Measurements from ENCODE around the gene ARHGEF37.

Gene ARHGEF37

GRCh38 chr5:149674686-149675085 lies 93.4 kb downstream of the ARHGEF37 start:
- TF ChIP-seq POLR2A (IDR thresholded peaks at IDR 0.05; ENCODE audit: low read depth, low read length) (no peak), TAF1 (IDR thresholded peaks at IDR 0.05; ENCODE audit: borderline replicate concordance, low read depth, low read length) (no peak), POLR2AphosphoS5 (IDR thresholded peaks at IDR 0.05; ENCODE audit: low read depth, low read length) (no peak)
- FAIRE-seq (peak; percentile 21), DNase-seq (ENCODE audit: insufficient read length) (no peak)

DNA sequence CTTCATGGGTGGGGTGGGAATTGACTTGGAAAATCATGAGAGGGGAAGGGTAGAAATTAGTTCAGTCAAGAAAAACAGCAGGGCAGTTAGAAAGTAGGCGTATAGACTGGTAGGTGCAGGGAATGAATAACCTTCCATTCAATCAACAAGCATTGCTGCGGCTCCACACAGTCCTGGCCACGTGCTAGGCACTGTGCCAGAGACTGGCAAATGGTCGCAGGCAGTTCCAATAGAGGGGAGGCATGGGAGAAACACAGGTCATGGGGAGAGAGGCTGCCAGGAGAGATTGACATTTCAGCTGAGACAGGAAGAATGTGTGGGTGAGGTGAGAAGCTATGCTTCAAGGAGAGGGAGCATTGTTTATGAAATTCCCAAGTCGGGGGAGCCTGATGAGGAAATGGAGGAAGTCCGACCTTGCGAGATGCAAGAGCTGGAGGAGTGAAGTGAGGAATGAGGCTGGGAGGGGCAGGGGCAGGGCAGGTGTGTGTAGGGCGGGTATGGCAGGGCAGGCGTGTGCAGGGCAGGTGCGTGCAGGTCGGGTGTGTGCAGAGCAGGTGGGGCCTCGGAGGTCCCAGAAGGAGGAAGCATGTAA lies 94.4 kb downstream of the ARHGEF37 start:
- no peak for TF ChIP-seq POLR2AphosphoS5 (IDR thresholded peaks at IDR 0.05; ENCODE audit: low read depth, low read length)
- TF ChIP-seq TAF1 (IDR thresholded peaks at IDR 0.05; ENCODE audit: borderline replicate concordance, low read depth, low read length) = no peak
- no peak for TF ChIP-seq POLR2A (IDR thresholded peaks at IDR 0.05; ENCODE audit: low read depth, low read length)
- DNase-seq (ENCODE audit: insufficient read length) (no peak), FAIRE-seq (no peak)

- FAIRE-seq (no peak), DNase-seq (ENCODE audit: insufficient read length) (no peak)
- TF ChIP-seq POLR2A (IDR thresholded peaks at IDR 0.05; ENCODE audit: low read depth, low read length) = no peak
Measured at GRCh38 chr5:149677731-149678130, 96.4 kb downstream of the ARHGEF37 start.

DNA sequence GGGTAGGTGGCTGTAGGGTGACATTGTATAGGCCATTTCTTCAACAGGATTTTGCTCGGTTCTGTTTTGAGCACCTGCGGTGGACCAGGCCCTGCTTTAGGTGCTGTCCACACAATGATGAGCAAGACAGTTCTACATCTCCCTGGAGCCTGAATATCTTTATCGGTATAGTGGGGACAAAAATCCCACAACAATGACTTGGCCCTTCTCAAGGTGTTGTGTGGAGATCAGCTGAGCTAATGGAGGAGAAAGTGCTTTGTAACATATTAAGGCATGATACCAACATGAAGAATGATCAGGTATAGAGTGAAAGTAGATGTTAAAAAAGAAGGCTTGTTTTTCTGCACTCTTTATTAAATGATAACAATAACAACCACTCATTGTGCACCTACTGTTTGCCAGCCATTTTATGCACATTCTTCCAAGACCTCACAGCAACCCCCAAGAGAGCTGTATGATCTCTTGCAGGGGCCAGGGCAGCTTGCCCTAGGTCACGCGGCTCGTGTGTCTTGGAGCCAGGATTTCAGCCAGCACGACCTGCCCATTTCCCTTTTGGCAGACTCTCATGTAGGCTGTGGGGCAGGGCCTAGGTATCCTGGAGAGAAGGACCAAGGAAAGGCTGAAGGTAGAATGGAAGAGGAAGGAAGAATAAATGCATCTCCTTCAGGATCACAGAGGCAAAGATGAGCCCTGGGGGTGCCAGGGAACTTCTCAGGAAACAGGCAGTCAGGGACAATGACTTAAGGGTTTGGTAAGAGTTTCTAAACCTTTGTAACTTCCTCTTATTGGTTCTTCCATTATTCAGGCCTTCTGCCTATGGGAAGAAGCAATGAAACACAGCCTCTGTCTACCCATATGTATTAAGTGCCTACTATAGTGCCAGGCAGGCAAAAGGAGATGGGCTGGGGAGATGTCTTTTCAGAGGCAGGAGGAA lies 98.8 kb downstream of the ARHGEF37 start:
- DNase-seq (ENCODE audit: insufficient read length) (no peak), FAIRE-seq (peak; percentile 61)
- TF ChIP-seq POLR2A (IDR thresholded peaks at IDR 0.05; ENCODE audit: low read depth, low read length) = no peak
- TF ChIP-seq POLR2AphosphoS5 (IDR thresholded peaks at IDR 0.05; ENCODE audit: low read depth, low read length) = no peak
- no peak for TF ChIP-seq TAF1 (IDR thresholded peaks at IDR 0.05; ENCODE audit: borderline replicate concordance, low read depth, low read length)

GRCh38 chr5:149680810-149681221 lies 99.5 kb downstream of the ARHGEF37 start:
- peak; percentile 96 for FAIRE-seq
- 0 out of 2 replicates have a peak, but pooled peaks have one; percentile 26 for TF ChIP-seq POLR2A (IDR thresholded peaks at IDR 0.05; ENCODE audit: low read depth, low read length)
- TF ChIP-seq POLR2AphosphoS5 (IDR thresholded peaks at IDR 0.05; ENCODE audit: low read depth, low read length) = no peak
- peak; percentile 55 for DNase-seq (ENCODE audit: insufficient read length)

DNA sequence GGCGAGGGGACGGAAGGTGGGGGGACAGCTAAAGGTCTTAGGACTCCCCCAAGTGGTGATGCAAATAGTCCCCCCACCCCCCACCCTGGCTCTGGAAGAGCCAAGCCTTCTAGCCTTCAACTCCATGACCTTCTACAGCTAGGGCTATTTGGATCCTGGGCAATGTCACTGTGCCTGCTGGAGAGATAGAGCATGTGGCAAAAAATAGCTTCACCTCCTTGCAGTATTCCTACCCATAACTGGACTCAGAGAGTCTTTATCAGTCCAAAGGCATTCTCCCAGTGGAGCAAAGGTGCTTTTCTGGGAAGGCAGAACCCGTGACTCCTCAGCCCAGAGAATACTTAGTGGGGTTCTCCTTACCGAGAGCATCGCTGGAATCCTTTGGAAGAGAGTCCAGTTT lies 100.0 kb downstream of the ARHGEF37 start:
- DNase-seq (ENCODE audit: insufficient read length) = no peak
- peak; percentile 17 for FAIRE-seq
- no peak for TF ChIP-seq POLR2A (IDR thresholded peaks at IDR 0.05; ENCODE audit: low read depth, low read length)
- no peak for TF ChIP-seq POLR2AphosphoS5 (IDR thresholded peaks at IDR 0.05; ENCODE audit: low read depth, low read length)
- TF ChIP-seq TAF1 (IDR thresholded peaks at IDR 0.05; ENCODE audit: borderline replicate concordance, low read depth, low read length) = no peak

- DNase-seq (ENCODE audit: insufficient read length) (no peak), FAIRE-seq (peak; percentile 60)
- no peak for TF ChIP-seq POLR2A (IDR thresholded peaks at IDR 0.05; ENCODE audit: low read depth, low read length)
- no peak for TF ChIP-seq TAF1 (IDR thresholded peaks at IDR 0.05; ENCODE audit: borderline replicate concordance, low read depth, low read length)
- TF ChIP-seq POLR2AphosphoS5 (IDR thresholded peaks at IDR 0.05; ENCODE audit: low read depth, low read length) = no peak
Measured at GRCh38 chr5:149681922-149682321, 100.6 kb downstream of the ARHGEF37 start.

- DNase-seq (ENCODE audit: insufficient read length) = no peak
- FAIRE-seq = peak; percentile 9
- TF ChIP-seq TAF1 (IDR thresholded peaks at IDR 0.05; ENCODE audit: borderline replicate concordance, low read depth, low read length) = no peak
- no peak for TF ChIP-seq POLR2AphosphoS5 (IDR thresholded peaks at IDR 0.05; ENCODE audit: low read depth, low read length)
- no peak for TF ChIP-seq POLR2A (IDR thresholded peaks at IDR 0.05; ENCODE audit: low read depth, low read length)
Measured at GRCh38 chr5:149682532-149683075, 101.3 kb downstream of the ARHGEF37 start.

- TF ChIP-seq TAF1 (IDR thresholded peaks at IDR 0.05; ENCODE audit: borderline replicate concordance, low read depth, low read length) (no peak), POLR2AphosphoS5 (IDR thresholded peaks at IDR 0.05; ENCODE audit: low read depth, low read length) (no peak), POLR2A (IDR thresholded peaks at IDR 0.05; ENCODE audit: low read depth, low read length) (no peak)
- DNase-seq (ENCODE audit: insufficient read length) (no peak), FAIRE-seq (no peak)
Measured at GRCh38 chr5:149683964-149684363, 102.7 kb downstream of the ARHGEF37 start.

DNA sequence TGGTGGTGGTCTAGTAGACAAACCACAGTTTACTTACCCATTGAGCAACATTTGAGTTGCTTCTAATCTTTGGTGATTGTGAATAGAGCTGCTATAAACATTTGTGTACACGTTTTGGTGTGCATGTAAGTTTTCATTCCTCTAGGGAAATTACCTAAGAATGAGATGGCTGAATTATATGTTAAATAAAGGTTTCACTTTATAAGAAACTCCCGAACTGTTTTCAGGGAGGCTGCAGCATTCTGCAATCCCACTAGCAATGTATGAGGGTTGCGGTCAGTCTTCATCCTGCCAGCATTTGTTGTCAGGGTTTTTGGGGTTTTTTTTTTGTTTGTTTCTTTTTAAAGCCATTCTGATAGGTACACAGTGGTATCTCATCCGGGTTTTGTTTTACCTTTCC lies 103.1 kb downstream of the ARHGEF37 start:
- DNase-seq (ENCODE audit: insufficient read length) (no peak), FAIRE-seq (no peak)
- TF ChIP-seq TAF1 (IDR thresholded peaks at IDR 0.05; ENCODE audit: borderline replicate concordance, low read depth, low read length) (no peak), POLR2A (IDR thresholded peaks at IDR 0.05; ENCODE audit: low read depth, low read length) (no peak), POLR2AphosphoS5 (IDR thresholded peaks at IDR 0.05; ENCODE audit: low read depth, low read length) (no peak)
